Neural cell (in vitro differentiated cells): Measurements from ENCODE around the gene CLDN20.

ENCODE experiments used
- RAD21 ChIP-seq: fragments of 450-650 bp; conservative IDR thresholded peaks from 2 replicates; pipeline ENCODE4 v1.6.1; 2014; ENCODE audit warnings: antibody characterized with exemption, mild to moderate bottlenecking, moderate library complexity
- SMC3 ChIP-seq: fragments of 450-650 bp; conservative IDR thresholded peaks from 2 replicates; pipeline ENCODE4 v1.6.1; 2014; ENCODE audit warnings: antibody characterized with exemption, mild to moderate bottlenecking, moderate library complexity; ENCODE audit not compliant: poor library complexity
- TAF1 ChIP-seq: IDR thresholded peaks from 2 replicates; pipeline ENCODE4 v1.6.1; 2012; ENCODE audit warnings: low read depth
- TF ChIP-seq, protein P1 (sequence below): fragments of 450-650 bp; IDR thresholded peaks from 2 replicates; pipeline ENCODE4 v1.5.1; 2014; ENCODE audit warnings: antibody characterized with exemption, mild to moderate bottlenecking, moderate library complexity; ENCODE audit not compliant: poor library complexity, severe bottlenecking

GRCh38 chr6:155313602-155314091, 49.8 kb downstream of the CLDN20 start:
- TF ChIP-seq, protein P1, sequence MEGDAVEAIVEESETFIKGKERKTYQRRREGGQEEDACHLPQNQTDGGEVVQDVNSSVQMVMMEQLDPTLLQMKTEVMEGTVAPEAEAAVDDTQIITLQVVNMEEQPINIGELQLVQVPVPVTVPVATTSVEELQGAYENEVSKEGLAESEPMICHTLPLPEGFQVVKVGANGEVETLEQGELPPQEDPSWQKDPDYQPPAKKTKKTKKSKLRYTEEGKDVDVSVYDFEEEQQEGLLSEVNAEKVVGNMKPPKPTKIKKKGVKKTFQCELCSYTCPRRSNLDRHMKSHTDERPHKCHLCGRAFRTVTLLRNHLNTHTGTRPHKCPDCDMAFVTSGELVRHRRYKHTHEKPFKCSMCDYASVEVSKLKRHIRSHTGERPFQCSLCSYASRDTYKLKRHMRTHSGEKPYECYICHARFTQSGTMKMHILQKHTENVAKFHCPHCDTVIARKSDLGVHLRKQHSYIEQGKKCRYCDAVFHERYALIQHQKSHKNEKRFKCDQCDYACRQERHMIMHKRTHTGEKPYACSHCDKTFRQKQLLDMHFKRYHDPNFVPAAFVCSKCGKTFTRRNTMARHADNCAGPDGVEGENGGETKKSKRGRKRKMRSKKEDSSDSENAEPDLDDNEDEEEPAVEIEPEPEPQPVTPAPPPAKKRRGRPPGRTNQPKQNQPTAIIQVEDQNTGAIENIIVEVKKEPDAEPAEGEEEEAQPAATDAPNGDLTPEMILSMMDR, result no peak
- TF ChIP-seq SMC3 (no peak), RAD21 (no peak), TAF1 (no peak)
